ENCODE data around the gene TOR4A.
"Not testable (repeated sequence)": the region's sequence is repeated elsewhere in the genome, so short reads cannot be mapped to it uniquely, and the experiment has no call there.

TOR4A gene

GRCh38 chr9:137318602-137319001 is 41.1 kb downstream of the TOR4A start:
- no peak for DNase-seq (ENCODE audit: low spot score)

DNA sequence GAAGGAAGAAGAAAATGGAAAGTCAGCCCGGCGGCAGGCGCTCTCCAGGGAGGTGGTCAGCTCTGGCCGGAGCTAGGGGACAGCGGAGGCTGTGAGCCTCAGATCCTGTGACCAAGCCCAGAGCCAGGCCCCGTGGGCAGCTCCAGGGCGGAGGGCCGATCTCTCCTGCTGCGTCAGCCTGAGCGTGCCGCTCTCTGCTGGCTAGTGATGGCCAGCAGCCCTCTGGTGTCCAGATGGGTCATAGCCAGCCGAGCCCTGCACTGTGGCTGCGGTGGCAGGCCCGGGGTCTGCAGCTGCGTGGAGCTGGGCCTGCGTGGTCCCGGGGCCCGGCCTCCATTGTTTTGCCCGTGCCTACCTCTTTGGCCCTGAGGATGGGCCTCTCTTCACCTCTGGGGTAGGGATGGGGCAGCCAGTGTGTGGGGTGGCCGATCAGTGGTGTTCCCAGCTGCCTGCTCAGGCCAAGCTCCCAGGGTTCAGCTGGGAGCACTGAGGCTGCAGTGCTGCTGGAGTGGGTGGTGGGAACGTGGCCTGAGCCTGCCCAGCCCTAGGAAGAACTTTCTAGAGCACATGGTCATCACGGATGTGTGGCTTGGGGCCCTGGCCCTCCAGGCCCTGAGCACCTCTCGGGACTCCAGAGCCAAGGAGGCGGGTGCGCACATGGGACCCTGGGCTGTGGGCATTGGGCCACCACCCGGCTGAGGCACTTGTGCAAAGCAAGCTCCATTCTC is 41.6 kb downstream of the TOR4A start:
- DNase-seq (ENCODE audit: low spot score) = no peak

- DNase-seq (ENCODE audit: low spot score) = no peak
Measured at GRCh38 chr9:137319739-137320551, 42.4 kb downstream of the TOR4A start.

- DNase-seq (ENCODE audit: low spot score) = no peak
Measured at GRCh38 chr9:137320555-137321384, 43.2 kb downstream of the TOR4A start.

GRCh38 chr9:137321726-137322361 is 44.3 kb downstream of the TOR4A start:
- no peak for DNase-seq (ENCODE audit: low spot score)

DNA sequence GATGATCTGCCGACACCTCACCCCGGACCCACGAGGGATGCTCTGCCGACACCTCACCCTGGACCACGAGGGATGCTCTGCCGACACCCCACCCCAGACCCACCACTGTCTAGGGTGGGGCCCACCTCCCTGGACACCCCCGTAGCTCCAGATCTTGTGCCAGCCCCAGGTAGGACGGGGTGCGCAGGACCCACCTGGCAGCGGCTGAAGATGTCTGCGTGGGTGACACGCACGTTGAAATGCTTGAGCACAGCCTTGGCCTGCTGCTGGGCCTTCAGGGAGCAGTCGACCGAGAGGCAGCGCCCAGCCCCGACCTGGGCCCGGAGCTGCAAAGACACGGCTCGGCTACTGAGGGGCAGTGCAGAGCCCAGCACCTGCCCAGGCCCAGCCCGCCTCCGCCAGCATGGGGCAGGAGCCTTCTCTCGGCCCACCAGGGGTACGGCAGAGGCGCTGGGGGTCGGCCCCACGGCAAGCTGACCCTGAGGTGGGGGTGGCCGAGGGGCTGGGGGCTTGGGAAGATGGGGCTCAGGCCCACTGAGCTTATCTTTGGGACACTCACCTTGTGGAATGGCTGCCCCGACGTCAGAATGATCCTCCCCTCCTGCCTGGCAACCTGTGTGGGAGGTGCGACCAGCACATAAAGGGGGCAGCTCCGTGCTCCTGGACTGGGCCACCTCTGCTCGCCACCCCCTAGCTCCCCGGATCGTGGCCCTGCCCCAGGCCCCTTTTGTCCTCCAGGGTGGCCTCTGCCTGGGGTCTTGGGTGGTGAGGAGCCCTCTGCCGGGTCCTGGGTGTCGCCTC is 46.2 kb downstream of the TOR4A start:
- no peak for DNase-seq (ENCODE audit: low spot score)

DNA sequence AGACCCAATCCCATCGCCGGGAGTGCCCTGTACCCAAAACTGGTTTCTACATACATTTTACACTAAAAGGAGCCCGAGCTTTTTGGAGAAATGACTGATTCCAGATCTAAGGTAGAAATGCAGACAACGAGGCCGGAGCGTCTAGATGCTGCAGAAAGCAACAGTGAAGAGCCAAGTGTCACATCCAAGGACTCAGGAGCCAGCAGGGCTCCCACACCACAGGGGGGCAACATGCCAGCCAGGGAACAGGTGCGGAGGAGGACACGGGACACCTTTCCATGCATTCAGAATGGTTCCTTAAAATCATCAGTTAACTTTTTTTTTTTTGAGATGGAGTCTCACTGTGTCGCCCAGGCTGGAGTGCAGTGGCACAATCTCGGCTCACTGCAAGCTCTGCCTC is 47.6 kb downstream of the TOR4A start:
- DNase-seq (ENCODE audit: low spot score) = no peak

- DNase-seq (ENCODE audit: low spot score) = no peak
Measured at GRCh38 chr9:137325799-137326198, 48.3 kb downstream of the TOR4A start.

- no peak for DNase-seq (ENCODE audit: low spot score)
Measured at GRCh38 chr9:137326445-137327065, 49.0 kb downstream of the TOR4A start.

DNA sequence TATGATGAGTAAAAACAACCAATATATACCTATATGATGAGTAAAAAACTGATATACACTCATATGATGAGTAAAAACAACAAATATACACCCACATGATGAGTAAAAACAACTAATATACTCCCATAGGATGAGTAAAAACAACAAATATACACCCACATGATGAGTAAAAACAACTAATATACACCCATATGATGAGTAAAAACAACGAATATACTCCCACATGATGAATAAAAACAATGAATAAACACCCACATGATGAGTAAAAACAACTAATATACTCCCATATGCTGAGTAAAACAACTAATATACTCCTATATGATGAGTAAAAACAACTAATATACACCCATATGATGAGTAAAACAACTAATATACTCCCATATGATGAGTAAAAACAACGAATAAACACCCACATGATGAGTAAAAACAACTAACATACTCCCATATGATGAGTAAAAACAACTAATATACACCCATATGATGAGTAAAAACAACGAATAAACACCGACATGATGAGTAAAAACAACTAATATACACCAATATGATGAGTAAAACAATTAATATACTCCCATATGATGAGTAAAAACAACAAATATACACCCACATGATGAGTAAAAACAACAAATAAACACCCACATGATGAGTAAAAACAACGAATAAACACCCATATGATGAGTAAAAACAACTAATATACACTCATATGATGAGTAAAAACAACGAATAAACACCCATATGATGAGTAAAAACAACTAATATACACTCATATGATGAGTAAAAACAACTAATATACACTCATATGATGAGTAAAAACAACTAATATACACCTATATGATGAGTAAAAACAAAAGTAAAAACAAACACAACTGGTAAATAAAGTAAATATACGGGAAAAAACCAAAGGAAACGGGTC is 50.4 kb downstream of the TOR4A start:
- not testable (repeated sequence) for DNase-seq (ENCODE audit: low spot score)

DNA sequence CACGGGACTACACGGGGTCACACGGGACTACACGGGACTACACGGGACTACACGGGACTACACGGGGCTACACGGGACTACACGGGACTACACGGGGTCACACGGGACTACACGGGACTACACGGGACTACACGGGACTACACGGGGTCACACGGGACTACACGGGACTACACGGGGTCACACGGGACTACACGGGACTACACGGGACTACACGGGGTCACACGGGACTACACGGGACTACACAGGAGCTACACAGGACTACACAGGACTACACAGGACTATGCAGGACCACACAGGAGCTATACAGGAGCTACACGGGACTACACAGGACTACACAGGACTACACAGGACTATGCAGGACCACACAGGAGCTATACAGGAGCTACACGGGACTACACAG is 52.1 kb downstream of the TOR4A start:
- not testable (repeated sequence) for DNase-seq (ENCODE audit: low spot score)

DNA sequence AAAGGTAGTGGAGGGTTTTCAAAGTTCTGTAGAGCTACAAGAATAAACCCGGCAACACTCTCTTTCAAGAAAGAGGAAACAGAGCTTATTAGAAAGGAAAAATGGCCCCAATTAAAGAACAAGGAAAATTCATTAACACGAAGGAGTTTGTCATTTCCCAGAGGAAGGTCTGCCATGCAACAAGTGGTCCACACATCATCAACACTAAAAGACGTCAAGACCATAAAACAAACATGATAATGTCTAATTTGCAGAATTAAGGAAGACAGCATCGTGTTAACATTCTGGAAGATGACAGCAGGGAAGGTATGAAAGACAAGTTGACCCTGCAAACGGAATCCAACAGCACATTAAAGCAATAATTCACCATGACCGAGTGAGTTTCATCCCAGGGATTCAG is 53.2 kb downstream of the TOR4A start:
- no peak for DNase-seq (ENCODE audit: low spot score)

DNA sequence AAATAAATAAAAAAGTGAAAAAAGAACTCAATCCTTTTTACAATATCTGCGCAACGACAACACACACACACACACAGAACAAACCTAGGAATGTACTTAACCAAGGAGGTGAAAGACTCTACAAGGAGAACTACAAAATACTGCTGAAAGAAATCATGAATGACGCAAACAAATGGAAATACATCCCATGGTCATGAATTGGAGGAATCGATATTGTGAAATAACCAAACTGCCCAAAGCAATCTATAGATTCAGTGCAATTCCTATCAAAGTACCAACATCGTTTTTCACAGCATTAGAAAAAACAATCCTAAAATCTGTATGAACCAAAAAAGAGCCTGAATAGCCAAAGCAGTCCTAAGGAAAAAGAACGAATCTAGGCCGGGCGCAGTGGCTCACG is 54.4 kb downstream of the TOR4A start:
- DNase-seq (ENCODE audit: low spot score) = no peak
